Uterus (tissue), 2 donors: ENCODE data around the gene PCNX2.

ENCODE experiments used
- CTCF ChIP-seq, 4 experiments: fragments of 200-600 bp in 2 of 4; fragments of 450-650 bp in 2 of 4; sonication (generic) in 2 of 4; IDR thresholded peaks; one replicate each; pipeline ENCODE4 v1.5.1; 2016 to 2019; ENCODE audit warnings: antibody characterized with exemption in 4 of 4, mild to moderate bottlenecking in 2 of 4, moderate library complexity in 1 of 4
- POLR2A ChIP-seq, 2 donors: fragments of 450-650 bp; IDR thresholded peaks; one replicate each; pipeline ENCODE4 v1.6.1; 2016; ENCODE audit warnings: antibody characterized with exemption in 2 of 2, mild to moderate bottlenecking in 1 of 2, moderate library complexity in 1 of 2

GRCh38 chr1:233085566-233085965, 210.0 kb downstream of the PCNX2 start:
- TF ChIP-seq POLR2A (IDR thresholded peaks at IDR 0.05) (no peak), CTCF (IDR thresholded peaks at IDR 0.05) (no peak)
